Keratinocyte (primary cell): ENCODE results near the gene THEM4.

Source experiments
- CTCF ChIP-seq, 3 experiments: IDR thresholded peaks in 1 of 3; conservative IDR thresholded peaks in 1 of 3; optimal IDR thresholded peaks in 1 of 3; 2 replicates in 2 of 3; 3 replicates in 1 of 3; pipeline versions ENCODE3 to v1.5.1; 2011; ENCODE audit warnings: low read length in 3 of 3, mild to moderate bottlenecking in 3 of 3, moderate library complexity in 2 of 3, control low read depth in 1 of 3, inconsistent platforms in 1 of 3; ENCODE audit not compliant: insufficient read depth in 2 of 3; ENCODE audit errors: extremely low read depth in 1 of 3
- EZH2 ChIP-seq: IDR thresholded peaks from one replicate; pipeline ENCODE4 v1.6.1; 2012; ENCODE audit warnings: inconsistent platforms, mild to moderate bottlenecking, low read length, moderate library complexity

GRCh38 chr1:151892190-151892589, 17.1 kb downstream of the THEM4 start:
- TF ChIP-seq CTCF (optimal IDR thresholded peaks at IDR 0.05 in 1 of 3, IDR thresholded peaks at IDR 0.05 in 1 of 3, conservative IDR thresholded peaks at IDR 0.05 in 1 of 3; ENCODE audit: extremely low read depth in 1 of 3, insufficient read depth in 2 of 3, low read length in 3 of 3) (no peak), EZH2 (no peak)
